Psoas muscle (tissue), 8 donors: ENCODE measurements around the gene UQCRC1. TPM values are rescaled to one million over a fixed set of nuclear protein-coding genes. Genes with fewer than 3 reads are reported as not detected.
A peak's percentile ranks its signal among the peaks of the same experiment; 100 is the strongest.

Source experiments
- ATAC-seq, 4 donors: fragments of 200-7000 bp; cut with Tn5 transposase; one replicate each; pipeline ENCODE4 v1.9.1; 2020; ENCODE audit warnings: moderate library complexity in 3 of 4, mild to moderate bottlenecking in 2 of 4
- DNase-seq, 2 donors: peaks; one replicate each; pipeline ENCODE4 v3.0.0-alpha.2; 2020
- H3K27ac ChIP-seq: fragments of 200-600 bp; one replicate; pipeline ENCODE4 v1.8.0; 2022
- H3K27me3 ChIP-seq, 3 donors: fragments of 200-600 bp in 1 of 3; one replicate each; pipeline versions ENCODE4 v1.6.1 to v1.8.0; 2013 to 2022; ENCODE audit warnings: low read length in 2 of 3, mild to moderate bottlenecking in 2 of 3, moderate library complexity in 1 of 3; ENCODE audit not compliant: insufficient read depth in 3 of 3
- H3K36me3 ChIP-seq, 2 donors: fragments of 200-600 bp in 1 of 2; one replicate each; pipeline versions ENCODE4 v1.6.1 to v1.8.0; 2013 to 2022; ENCODE audit warnings: low read depth in 1 of 2, mild to moderate bottlenecking in 1 of 2, moderate library complexity in 1 of 2; ENCODE audit not compliant: insufficient read depth in 1 of 2
- H3K4me1 ChIP-seq: fragments of 200-600 bp; one replicate; pipeline ENCODE4 v1.8.0; 2022
- H3K4me3 ChIP-seq: fragments of 200-600 bp; one replicate; pipeline ENCODE4 v1.8.0; 2022; ENCODE audit warnings: mild to moderate bottlenecking
- H3K9me3 ChIP-seq: fragments of 200-600 bp; one replicate; pipeline ENCODE4 v1.8.0; 2022
- WGBS, 3 donors: extraction: QIAGEN DNeasy Blood & Tissue Kit; methylation state at CpG; one replicate each; pipeline versions ENCODE4 v1.1.6 to v1.1.7; 2013; 5-methylcytosine and 5-hydroxymethylcytosine counted together
- intact Hi-C, 2 donors: fragments of 100-400 bp; cut with DNase I; formaldehyde crosslinking; loops; one replicate each; pipeline versions ENCODE4 v1.11.0 to v1.14.2; 2022
- polyA plus RNA-seq, 3 donors: library from polyadenylated mRNA; stranded (reverse); fragments of 200-250 nt; gene quantifications; one replicate each; pipeline ENCODE4 v1.2.3, GENCODE V29; 2013
- total RNA-seq, 4 donors: library from RNA; stranded (reverse); fragmentation: NEBNext Ultra II Directional in 2 of 4; extraction: Animal tissue kit (Norgen Biotek cat#: 25700) in 2 of 4; gene quantifications; one replicate each; pipeline versions ENCODE4 v1.2.1 to v1.2.4, GENCODE V29; 2021 to 2023
- TF ChIP-seq, protein P1 (sequence below): fragments of 200-600 bp; IDR thresholded peaks from one replicate; pipeline ENCODE4 v1.8.0; 2022; ENCODE audit warnings: antibody characterized with exemption
- donor health status: healthy with polysubstance abuse.
- donor health status: DM: no; HTN: no; CAD: no; lungs with moderate emphysema.
- donor health status: Bipolar disorder and iron deficiency.
- donor health status: healthy.
- donor health status: DM: yes; HTN: yes; CAD: no.
- donor health status: DM: no; HTN: no; CAD: no.
- donor health status: DM: no; HTN: no; CAD: no.
- donor health status: DM: yes; HTN: yes; CAD: no.

The UQCRC1 gene
- total and polyA plus RNA-seq, 7 donors = 466 to 719 (median 674) TPM

- DNase-seq = no peak
- intact Hi-C loops = loop anchor here in 1 of 2 donors (2.0 kb wide), 1 partner anchor 25 kb away; no protein-coding TSS in a partner anchor
- ATAC-seq = no peak
- H3K4me1 ChIP-seq = no peaks in the 10 kb centered on the region
- H3K4me3 ChIP-seq = no peak overlapping the region
- TF ChIP-seq, protein P1, sequence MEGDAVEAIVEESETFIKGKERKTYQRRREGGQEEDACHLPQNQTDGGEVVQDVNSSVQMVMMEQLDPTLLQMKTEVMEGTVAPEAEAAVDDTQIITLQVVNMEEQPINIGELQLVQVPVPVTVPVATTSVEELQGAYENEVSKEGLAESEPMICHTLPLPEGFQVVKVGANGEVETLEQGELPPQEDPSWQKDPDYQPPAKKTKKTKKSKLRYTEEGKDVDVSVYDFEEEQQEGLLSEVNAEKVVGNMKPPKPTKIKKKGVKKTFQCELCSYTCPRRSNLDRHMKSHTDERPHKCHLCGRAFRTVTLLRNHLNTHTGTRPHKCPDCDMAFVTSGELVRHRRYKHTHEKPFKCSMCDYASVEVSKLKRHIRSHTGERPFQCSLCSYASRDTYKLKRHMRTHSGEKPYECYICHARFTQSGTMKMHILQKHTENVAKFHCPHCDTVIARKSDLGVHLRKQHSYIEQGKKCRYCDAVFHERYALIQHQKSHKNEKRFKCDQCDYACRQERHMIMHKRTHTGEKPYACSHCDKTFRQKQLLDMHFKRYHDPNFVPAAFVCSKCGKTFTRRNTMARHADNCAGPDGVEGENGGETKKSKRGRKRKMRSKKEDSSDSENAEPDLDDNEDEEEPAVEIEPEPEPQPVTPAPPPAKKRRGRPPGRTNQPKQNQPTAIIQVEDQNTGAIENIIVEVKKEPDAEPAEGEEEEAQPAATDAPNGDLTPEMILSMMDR = no peak
- H3K27ac ChIP-seq = no peak overlapping the region
- H3K36me3 ChIP-seq = no peaks in the 10 kb centered on the region
- H3K27me3 ChIP-seq = no peaks in the 10 kb centered on the region
- WGBS, 3 donors = 92 to 96% (median 92%) methylated on average over 10 to 11 of the region's 11 CpGs
- H3K9me3 ChIP-seq = no peaks in the 10 kb centered on the region
These were observed 41.9 kb downstream of the UQCRC1 start for GRCh38 chr3:48567500-48567899.

DNA sequence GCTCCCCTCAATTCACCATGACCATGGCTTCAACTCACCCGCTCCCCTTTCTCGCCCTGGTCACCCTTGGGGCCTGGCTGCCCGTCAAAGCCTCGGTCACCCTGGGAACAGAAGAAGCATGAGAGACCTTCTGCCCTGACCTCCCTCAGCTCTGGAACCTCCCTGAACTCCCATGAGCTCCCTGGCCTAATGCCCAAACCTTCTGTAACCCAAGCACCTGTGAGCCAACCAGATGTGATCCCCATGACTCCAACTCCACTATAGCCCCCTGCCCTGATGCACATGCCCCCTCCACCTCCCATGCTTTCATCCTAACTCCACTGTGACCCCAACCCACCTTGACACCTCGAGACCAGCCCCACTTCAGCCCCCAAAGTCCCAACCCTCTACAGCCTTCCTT, 42.4 kb downstream of the UQCRC1 start:
- Histone ChIP-seq H3K4me1 (no peaks in the 10 kb centered on the region), H3K27me3 (no peaks in the 10 kb centered on the region), H3K4me3 (no peak overlapping the region), H3K27ac (no peak overlapping the region), H3K36me3 (no peaks in the 10 kb centered on the region), H3K9me3 (no peaks in the 10 kb centered on the region)
- ATAC-seq (no peak), DNase-seq (no peak)
- WGBS, 3 donors = 86 to 91% (median 89%) methylated on average over 5 of the region's 5 CpGs
- TF ChIP-seq, protein P1 = no peak
- intact Hi-C loops = loop anchor here in 1 of 2 donors (2.0 kb wide), 1 partner anchor 26 kb away; no protein-coding TSS in a partner anchor

DNA sequence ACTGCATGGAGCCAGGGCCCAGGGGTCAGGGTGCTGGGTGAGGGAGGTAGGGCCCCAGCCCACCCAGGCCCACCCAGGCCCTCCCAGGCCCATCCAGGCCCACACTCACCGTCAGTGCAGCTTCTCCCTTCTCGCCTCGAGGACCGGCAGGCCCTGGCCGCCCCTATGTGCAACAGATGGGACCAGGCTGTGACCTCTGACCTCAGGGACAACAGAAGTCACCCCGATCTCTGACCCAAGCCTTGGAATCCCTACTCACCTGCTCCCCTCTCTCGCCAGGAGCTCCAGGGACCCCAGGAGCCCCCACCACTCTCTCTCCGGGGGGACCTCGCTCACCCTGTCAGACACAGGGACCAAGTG, 43.1 kb downstream of the UQCRC1 start:
- intact Hi-C loops = loop anchor here in 1 of 2 donors (2.0 kb wide), 1 partner anchor 26 kb away; no protein-coding TSS in a partner anchor
- ATAC-seq = peak in 1 of 4 donors; percentile 1
- TF ChIP-seq, protein P1 = no peak
- no peaks in the 10 kb centered on the region for H3K36me3 ChIP-seq
- no peak overlapping the region for H3K27ac ChIP-seq
- 86 to 92% (median 88%) methylated on average over 9 of the region's 9 CpGs for WGBS, 3 donors
- H3K9me3 ChIP-seq = no peaks in the 10 kb centered on the region
- H3K27me3 ChIP-seq = no peaks in the 10 kb centered on the region
- no peak for DNase-seq
- no peak overlapping the region for H3K4me3 ChIP-seq
- H3K4me1 ChIP-seq = no peaks in the 10 kb centered on the region

DNA sequence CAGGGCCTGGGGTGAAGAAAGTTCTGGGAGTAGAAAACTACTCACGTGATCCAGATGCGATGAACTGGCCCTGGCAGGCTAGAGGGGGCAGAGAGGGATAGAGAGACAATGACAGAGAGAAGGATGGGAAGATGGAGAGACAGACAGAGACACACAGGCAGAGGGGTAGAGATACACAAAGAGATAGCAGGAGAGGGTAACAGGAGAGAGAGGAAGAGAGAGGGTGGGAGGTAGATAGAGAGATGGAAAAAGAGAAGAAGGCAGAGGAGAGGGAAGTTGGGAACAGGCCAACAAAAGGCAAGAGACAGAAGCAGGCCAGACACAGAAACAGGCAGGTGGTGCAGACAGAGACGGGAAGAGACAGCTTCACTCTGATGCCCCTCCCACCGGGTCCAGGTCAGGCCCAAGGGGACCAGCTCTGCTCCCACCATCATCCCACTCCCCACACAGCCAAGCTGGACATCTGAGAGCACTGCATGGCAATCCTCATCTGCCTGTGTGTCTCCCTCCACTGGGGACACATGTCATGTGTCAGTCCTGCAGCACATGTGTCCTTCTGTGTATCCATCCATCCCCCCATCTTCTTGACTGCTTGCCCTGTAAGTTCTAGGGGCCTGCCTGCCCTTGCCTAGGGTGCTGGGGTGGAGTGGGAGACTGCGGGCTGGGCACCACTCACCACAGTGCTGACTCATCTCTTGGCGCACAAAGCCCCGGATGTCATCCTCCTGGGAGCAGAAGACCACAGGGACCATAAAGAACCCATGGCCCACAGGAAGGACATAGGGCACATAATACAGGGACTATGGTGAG, 43.6 kb downstream of the UQCRC1 start:
- intact Hi-C loops = loop anchor here in 1 of 2 donors (2.0 kb wide), 1 partner anchor 27 kb away; no protein-coding TSS in a partner anchor
- WGBS, 3 donors = 61 to 79% (median 65%) methylated on average over 7 of the region's 7 CpGs
- peaks cover 4% of the 10 kb centered on the region for H3K4me1 ChIP-seq
- no peaks in the 10 kb centered on the region for H3K27me3 ChIP-seq
- no peak overlapping the region for H3K27ac ChIP-seq
- TF ChIP-seq, protein P1 = no peak
- no peak overlapping the region for H3K4me3 ChIP-seq
- H3K9me3 ChIP-seq = no peaks in the 10 kb centered on the region
- H3K36me3 ChIP-seq = no peaks in the 10 kb centered on the region
- ATAC-seq (peak in 1 of 4 donors; percentile 13), DNase-seq (no peak)
